ENCODE data around the gene KDSR. TPM values are rescaled to one million over a fixed set of nuclear protein-coding genes. Genes with fewer than 3 reads are reported as not detected.
A peak's percentile ranks its signal among the peaks of the same experiment; 100 is the strongest.

The KDSR gene
- polyA plus RNA-seq, 2 of the 4 experiments (the other 2 are of a cell fraction), result 13.6 to 21.2 TPM

DNA sequence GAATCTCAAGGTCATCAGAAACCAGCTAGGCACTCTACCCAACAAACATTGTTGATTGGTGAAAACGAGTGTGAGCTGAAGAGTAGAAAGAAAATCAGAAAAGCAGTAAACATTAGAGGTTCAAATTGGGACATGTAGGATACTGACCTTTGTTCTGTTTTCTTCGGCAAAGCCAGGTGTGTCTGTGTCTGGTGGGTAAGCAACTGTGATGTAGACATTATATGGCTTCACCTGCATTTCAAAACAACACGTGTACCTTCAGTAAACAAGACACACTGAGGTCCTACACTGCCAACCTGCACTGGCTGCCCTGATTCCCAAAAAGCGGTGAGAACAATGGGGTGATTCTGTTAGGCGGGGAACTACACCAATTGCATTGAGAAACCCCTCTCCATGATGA is 22.7 kb downstream of the KDSR start:
- no peaks in the 10 kb centered on the region for H3K4me1 ChIP-seq
- WGBS (ENCODE audit: missing lambda C conversion rate), result 86% methylated on average over 5 of the region's 5 CpGs
- no peak overlapping the region for H3K27ac ChIP-seq
- FAIRE-seq, result no peak
- ChIA-PET POLR2A (no interaction called here), CTCF (interaction anchor here (1.7 to 3.9 kb wide), 2 partner anchors 10 to 94 kb away, joined by 4 to 27 read pairs; no protein-coding TSS in a partner anchor)
- H3K4me2 ChIP-seq, result no peak overlapping the region
- DNase-seq (ENCODE audit: low read depth in 1 of 2, low spot score in 1 of 2), result no peak
- H3K4me3 ChIP-seq, result no peak overlapping the region
- no peaks in the 10 kb centered on the region for H3K9me3 ChIP-seq
- TF ChIP-seq MYC (IDR thresholded peaks at IDR 0.05; ENCODE audit: borderline replicate concordance, low read length) (no peak), JUNB (IDR thresholded peaks at IDR 0.05) (no peak)
- no peak for ATAC-seq

DNA sequence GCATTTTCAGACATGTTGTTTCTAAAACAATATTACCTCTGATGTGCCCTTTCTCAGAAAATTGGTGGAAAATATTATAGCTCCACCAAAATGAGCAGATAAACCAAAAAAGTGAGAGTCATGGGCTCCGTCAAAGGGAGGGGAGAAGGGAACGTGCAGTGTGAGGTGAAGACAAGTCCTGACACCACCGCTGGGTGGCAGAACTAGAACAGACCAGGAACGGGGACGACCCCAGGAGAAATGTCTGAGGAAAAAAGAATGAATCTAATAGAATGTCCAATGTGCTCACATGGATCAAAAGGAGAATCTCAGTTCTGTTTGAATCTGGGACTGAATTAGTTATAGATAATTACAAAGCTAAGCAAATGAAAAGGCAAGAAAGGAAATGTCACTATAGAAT is 24.8 kb downstream of the KDSR start:
- no peak for TF ChIP-seq EHF (CRISPR knock-in tag; IDR thresholded peaks at IDR 0.05)
- TF ChIP-seq, protein P1, sequence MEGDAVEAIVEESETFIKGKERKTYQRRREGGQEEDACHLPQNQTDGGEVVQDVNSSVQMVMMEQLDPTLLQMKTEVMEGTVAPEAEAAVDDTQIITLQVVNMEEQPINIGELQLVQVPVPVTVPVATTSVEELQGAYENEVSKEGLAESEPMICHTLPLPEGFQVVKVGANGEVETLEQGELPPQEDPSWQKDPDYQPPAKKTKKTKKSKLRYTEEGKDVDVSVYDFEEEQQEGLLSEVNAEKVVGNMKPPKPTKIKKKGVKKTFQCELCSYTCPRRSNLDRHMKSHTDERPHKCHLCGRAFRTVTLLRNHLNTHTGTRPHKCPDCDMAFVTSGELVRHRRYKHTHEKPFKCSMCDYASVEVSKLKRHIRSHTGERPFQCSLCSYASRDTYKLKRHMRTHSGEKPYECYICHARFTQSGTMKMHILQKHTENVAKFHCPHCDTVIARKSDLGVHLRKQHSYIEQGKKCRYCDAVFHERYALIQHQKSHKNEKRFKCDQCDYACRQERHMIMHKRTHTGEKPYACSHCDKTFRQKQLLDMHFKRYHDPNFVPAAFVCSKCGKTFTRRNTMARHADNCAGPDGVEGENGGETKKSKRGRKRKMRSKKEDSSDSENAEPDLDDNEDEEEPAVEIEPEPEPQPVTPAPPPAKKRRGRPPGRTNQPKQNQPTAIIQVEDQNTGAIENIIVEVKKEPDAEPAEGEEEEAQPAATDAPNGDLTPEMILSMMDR (IDR thresholded peaks at IDR 0.05), result peak; percentile 47
- no peak for TF ChIP-seq ZFP36 (IDR thresholded peaks at IDR 0.05; ENCODE audit: borderline replicate concordance, partially characterized antibody)
- TF ChIP-seq, protein P2, sequence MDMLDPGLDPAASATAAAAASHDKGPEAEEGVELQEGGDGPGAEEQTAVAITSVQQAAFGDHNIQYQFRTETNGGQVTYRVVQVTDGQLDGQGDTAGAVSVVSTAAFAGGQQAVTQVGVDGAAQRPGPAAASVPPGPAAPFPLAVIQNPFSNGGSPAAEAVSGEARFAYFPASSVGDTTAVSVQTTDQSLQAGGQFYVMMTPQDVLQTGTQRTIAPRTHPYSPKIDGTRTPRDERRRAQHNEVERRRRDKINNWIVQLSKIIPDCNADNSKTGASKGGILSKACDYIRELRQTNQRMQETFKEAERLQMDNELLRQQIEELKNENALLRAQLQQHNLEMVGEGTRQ (IDR thresholded peaks at IDR 0.05), result no peak
- TF ChIP-seq, protein P3, sequence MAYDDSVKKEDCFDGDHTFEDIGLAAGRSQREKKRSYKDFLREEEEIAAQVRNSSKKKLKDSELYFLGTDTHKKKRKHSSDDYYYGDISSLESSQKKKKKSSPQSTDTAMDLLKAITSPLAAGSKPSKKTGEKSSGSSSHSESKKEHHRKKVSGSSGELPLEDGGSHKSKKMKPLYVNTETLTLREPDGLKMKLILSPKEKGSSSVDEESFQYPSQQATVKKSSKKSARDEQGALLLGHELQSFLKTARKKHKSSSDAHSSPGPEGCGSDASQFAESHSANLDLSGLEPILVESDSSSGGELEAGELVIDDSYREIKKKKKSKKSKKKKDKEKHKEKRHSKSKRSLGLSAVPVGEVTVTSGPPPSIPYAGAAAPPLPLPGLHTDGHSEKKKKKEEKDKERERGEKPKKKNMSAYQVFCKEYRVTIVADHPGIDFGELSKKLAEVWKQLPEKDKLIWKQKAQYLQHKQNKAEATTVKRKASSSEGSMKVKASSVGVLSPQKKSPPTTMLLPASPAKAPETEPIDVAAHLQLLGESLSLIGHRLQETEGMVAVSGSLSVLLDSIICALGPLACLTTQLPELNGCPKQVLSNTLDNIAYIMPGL (CRISPR knock-in tag; IDR thresholded peaks at IDR 0.05; ENCODE audit: borderline replicate concordance), result no peak
- no peak for TF ChIP-seq JUNB (IDR thresholded peaks at IDR 0.05)
- no peak for TF ChIP-seq E2F6 (IDR thresholded peaks at IDR 0.05; ENCODE audit: borderline replicate concordance, low read depth)
- TF ChIP-seq HEYL (CRISPR knock-in tag; IDR thresholded peaks at IDR 0.05), result no peak
- TF ChIP-seq ZSCAN20 (CRISPR knock-in tag; IDR thresholded peaks at IDR 0.05), result no peak
- TF ChIP-seq SMC3 (IDR thresholded peaks at IDR 0.05), result peak; percentile 45; the same call in 1 of the 3 replicates
- no peak for TF ChIP-seq ZNF302 (CRISPR knock-in tag; IDR thresholded peaks at IDR 0.05)
- TF ChIP-seq CBX8 (IDR thresholded peaks at IDR 0.05), result no peak
- TF ChIP-seq TFCP2L1 (CRISPR knock-in tag; IDR thresholded peaks at IDR 0.05), result no peak
- peak; percentile 45 to 57 for TF ChIP-seq RAD21 (conservative IDR thresholded peaks at IDR 0.05 in 1 of 2, IDR thresholded peaks at IDR 0.05 in 1 of 2)
- TF ChIP-seq, protein P4, sequence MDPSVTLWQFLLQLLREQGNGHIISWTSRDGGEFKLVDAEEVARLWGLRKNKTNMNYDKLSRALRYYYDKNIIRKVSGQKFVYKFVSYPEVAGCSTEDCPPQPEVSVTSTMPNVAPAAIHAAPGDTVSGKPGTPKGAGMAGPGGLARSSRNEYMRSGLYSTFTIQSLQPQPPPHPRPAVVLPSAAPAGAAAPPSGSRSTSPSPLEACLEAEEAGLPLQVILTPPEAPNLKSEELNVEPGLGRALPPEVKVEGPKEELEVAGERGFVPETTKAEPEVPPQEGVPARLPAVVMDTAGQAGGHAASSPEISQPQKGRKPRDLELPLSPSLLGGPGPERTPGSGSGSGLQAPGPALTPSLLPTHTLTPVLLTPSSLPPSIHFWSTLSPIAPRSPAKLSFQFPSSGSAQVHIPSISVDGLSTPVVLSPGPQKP (IDR thresholded peaks at IDR 0.05; ENCODE audit: low read depth, low read length), result no peak
- no peak for TF ChIP-seq MYC (IDR thresholded peaks at IDR 0.05; ENCODE audit: borderline replicate concordance, low read length)
- no peak for TF ChIP-seq EHMT2 (IDR thresholded peaks at IDR 0.05; ENCODE audit: low read depth)
- Histone ChIP-seq H3K9me3 (no peaks in the 10 kb centered on the region), H3K27ac (no peak overlapping the region), H3K4me3 (no peak overlapping the region), H3K4me1 (no peaks in the 10 kb centered on the region), H3K4me2 (no peak overlapping the region)
- ChIA-PET CTCF (interaction anchor here (0.6 to 3.9 kb wide), 12 partner anchors 11 to 771 kb away, joined by 3 to 27 read pairs (median 4); no protein-coding TSS in a partner anchor), POLR2A (no interaction called here)
- DNase-seq (ENCODE audit: low read depth in 1 of 2, low spot score in 1 of 2) (peak; percentile 36 to 64), ATAC-seq (peak; percentile 88 to 94), FAIRE-seq (no peak)
- WGBS (ENCODE audit: missing lambda C conversion rate), result 29% methylated on average over 5 of the region's 5 CpGs

All from A549 (cell line).